ENCODE results near the gene HPCAL1.

DNA sequence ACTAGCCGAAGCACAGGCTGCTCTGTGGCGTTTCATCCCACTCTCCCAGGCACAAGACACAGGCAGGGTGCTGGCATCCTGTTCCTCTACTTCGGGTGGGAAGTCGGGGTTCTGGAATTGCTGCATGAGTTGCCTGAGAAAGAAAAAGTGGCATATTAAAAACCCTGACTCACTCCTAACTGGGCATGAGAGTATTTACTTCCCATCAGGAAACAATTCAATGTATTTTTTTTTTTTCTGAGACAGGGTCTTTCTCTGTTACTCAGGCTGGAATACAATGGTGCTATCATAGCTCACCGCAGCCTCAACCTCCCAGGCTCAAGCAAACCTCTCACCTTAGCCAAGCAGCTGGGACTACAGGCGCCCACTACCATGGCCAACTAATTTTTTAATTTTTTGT is 138.0 kb downstream of the HPCAL1 start:
- TF ChIP-seq, protein P1, sequence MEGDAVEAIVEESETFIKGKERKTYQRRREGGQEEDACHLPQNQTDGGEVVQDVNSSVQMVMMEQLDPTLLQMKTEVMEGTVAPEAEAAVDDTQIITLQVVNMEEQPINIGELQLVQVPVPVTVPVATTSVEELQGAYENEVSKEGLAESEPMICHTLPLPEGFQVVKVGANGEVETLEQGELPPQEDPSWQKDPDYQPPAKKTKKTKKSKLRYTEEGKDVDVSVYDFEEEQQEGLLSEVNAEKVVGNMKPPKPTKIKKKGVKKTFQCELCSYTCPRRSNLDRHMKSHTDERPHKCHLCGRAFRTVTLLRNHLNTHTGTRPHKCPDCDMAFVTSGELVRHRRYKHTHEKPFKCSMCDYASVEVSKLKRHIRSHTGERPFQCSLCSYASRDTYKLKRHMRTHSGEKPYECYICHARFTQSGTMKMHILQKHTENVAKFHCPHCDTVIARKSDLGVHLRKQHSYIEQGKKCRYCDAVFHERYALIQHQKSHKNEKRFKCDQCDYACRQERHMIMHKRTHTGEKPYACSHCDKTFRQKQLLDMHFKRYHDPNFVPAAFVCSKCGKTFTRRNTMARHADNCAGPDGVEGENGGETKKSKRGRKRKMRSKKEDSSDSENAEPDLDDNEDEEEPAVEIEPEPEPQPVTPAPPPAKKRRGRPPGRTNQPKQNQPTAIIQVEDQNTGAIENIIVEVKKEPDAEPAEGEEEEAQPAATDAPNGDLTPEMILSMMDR (conservative IDR thresholded peaks at IDR 0.05; ENCODE audit: low read length) = no peak
- TF ChIP-seq EZH2phosphoT487 (IDR thresholded peaks at IDR 0.05; ENCODE audit: borderline replicate concordance) = no peak

Measured in Loucy (cell line).